GM15510 (cell line): Measurements from ENCODE around the gene YDJC.

Source experiments
- POLR2A ChIP-seq: IDR thresholded peaks from 3 replicates; pipeline ENCODE4 v1.6.1; 2011; ENCODE audit warnings: borderline replicate concordance; ENCODE audit not compliant: insufficient read length; ENCODE audit errors: extremely low read depth

Gene YDJC, protein sequence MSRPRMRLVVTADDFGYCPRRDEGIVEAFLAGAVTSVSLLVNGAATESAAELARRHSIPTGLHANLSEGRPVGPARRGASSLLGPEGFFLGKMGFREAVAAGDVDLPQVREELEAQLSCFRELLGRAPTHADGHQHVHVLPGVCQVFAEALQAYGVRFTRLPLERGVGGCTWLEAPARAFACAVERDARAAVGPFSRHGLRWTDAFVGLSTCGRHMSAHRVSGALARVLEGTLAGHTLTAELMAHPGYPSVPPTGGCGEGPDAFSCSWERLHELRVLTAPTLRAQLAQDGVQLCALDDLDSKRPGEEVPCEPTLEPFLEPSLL

DNA sequence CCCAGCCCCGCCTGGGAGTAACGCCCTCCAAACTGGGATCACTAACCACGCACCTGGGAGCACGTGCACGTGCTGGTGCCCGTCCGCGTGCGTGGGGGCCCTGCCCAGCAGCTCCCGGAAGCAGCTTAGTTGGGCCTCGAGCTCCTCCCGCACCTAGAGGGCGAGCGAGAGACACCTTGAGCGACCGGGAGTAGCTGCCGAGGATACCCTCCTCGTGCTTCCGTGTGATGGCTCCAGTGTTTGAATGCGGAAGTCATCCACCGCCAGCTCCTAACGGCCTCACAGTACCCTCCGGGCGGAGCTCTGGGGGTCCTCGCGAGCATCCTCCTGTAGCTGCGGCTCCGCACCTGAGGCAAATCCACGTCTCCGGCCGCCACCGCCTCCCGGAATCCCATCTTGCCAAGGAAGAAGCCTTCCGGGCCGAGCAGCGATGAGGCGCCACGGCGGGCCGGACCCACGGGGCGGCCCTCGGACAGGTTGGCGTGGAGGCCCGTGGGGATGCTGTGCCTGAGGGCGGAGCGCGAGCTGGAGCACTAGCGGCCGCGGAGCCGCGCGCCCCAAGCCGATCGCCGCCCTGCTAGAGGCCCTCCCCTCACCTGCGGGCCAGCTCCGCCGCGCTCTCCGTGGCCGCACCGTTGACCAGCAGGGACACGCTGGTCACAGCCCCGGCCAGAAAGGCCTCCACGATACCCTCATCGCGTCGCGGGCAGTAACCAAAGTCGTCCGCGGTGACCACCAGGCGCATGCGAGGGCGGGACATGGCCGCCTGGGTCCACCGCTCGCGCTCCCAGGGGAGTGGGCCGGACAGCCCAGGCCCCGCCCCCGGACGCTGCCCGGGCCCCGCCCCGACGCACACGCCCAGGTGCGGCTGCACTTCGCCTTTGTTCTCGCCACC is at the start of gene YDJC:
Gene YDJC, minus strand, starts transcription at position 768 of the 895 bp plus-strand sequence. Its CDS starts 8 bp downstream, at position 760.
- peak; percentile 78 for TF ChIP-seq POLR2A

GRCh38 chr22:21679383-21679782 is 49.6 kb upstream of the YDJC start:
- no peak for TF ChIP-seq POLR2A

- TF ChIP-seq POLR2A: no peak
Measured at GRCh38 chr22:21677606-21678443, 48.0 kb upstream of the YDJC start.

GRCh38 chr22:21674638-21675245 is 44.9 kb upstream of the YDJC start:
- no peak for TF ChIP-seq POLR2A

DNA sequence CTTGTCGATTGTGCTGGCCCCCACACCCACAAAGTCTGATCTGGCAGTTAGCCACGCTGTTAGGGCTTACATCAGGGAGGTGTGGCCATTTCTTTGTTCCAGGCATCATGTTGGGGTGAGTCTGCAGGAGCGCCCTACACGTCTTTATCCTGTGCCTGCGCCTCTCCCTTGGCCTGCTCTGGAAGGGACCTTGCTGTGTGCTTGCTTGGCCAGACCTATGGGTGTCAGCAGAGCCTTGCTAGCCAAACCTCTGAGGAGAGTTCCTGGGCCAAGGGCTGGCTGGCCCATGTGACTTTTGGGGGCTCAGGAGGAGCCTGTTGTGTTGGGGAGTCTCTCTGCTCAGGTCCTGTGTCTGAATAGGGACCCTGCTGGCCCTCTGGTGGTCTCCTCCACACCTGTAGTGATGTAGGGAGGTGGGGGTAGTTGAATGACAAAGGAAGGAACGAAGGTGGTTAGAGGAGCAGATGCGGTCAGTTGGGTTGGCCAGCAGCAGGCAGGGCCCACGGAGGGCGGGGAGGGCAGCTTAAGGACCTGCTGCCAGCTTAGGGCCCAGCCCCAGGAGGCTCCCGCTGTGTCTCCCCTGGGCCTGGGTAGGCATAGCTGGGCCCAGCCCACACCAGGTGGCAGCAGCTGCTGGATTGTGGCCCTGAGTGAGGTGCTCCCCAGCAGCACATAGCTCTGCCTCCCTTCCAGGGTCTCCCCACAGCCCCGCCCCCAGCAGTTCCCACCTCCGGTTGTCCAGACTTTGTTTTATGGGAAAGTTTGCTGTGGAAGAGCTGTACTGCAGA is 43.9 kb upstream of the YDJC start:
- no peak for TF ChIP-seq POLR2A

DNA sequence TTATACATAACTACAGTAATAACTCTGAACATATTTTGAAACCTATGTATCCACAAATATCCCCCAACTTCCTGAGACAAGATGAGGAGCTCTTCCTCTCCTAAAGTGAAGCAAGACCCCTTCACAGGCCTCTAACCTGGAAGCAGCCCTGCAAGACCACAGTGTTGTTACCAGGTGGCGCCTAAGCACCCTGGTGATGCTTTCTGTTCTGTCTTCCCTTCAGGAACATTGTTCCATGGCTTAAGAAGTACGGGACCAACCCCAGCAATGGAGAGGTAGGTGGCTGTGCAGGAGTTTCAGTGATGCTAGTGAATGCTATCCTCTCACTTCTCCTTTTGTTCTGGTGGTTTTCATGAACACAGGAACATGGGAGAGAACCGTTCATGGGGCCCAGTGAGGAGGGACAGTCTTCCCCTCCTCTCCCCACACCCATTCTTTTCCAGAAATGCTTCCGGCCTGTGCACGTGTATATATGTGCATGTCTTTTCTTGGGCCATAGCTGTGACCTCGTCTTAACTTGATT is 42.3 kb upstream of the YDJC start:
- no peak for TF ChIP-seq POLR2A

DNA sequence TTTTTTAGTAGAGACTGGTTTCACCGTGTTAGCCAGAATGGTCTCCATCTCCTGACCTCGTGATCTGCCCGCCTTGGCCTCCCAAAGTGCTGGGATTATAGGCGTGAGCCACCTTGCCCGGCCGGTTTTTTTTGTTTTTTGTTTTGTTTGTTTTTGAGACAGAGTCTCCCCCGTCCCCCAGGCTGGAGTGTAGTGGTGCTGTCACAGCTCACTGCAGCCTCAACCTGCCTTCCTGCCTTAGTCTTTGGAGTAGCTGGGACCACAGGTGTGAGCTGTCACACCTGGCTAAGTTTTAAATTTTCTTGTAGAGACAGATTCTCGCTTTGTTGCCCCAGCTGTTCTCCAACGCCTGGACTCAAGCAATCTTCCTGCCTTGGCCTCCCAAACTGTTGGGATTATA is 39.2 kb upstream of the YDJC start:
- TF ChIP-seq POLR2A: no peak

GRCh38 chr22:21666786-21667185 is 37.0 kb upstream of the YDJC start:
- no peak for TF ChIP-seq POLR2A

DNA sequence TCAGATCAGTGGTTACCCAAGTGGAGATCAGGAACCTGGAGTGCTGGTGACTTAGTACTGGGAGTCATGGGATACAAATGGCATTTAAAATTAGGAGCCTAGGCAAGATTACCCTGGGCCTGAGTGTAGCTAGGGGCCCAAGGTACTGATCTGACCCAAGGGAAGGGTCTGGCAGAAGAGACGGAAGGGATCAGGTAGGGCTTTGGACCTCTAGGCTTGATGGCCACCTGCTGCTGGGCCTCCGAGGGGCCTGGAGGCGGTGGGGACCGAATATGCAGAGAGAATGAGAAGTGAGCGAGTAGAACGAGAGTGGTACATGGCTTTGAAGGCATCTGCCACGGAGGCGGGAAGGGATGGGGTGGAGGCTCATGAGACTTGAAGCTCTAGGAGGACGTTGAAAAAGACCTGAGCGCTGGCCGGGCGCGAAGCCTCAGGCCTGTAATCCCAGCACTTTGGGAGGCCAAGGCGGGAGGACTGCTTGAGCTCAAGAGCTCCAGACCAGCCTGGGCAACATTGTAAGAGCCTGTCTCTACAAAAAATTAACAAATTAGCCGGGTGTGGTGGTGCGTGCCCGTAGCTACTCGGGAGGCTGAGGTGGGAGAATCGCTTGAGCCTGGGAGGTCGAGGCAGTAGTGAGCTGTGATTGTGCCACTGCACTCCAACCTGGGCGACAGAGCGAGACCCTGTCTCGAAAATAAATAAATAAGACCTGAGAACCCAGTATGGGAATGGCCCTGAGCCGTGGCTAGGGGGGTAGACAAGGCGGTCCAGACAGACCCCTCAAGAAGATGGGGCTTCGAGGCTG is 35.4 kb upstream of the YDJC start:
- TF ChIP-seq POLR2A: no peak

DNA sequence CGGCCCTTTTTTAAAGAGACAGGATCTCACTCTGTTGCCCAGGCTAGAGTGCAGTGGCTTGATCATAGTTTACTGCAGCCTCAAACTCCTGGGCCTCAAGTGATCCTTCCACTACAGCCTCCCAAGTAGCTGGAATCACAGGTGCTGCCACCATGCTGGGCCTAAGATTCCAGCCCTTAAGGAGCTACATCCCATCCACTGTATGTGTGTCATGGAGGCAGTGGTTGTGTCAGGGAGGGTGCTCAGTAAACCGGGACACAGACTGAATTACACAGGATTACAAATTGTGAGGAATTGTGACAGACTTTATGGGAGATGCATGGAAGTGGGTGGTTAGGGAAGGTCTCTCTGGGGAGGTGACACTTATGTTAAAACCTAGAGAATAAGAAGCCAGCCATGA is 33.9 kb upstream of the YDJC start:
- no peak for TF ChIP-seq POLR2A

GRCh38 chr22:21661991-21662390 is 32.2 kb upstream of the YDJC start:
- TF ChIP-seq POLR2A: no peak

DNA sequence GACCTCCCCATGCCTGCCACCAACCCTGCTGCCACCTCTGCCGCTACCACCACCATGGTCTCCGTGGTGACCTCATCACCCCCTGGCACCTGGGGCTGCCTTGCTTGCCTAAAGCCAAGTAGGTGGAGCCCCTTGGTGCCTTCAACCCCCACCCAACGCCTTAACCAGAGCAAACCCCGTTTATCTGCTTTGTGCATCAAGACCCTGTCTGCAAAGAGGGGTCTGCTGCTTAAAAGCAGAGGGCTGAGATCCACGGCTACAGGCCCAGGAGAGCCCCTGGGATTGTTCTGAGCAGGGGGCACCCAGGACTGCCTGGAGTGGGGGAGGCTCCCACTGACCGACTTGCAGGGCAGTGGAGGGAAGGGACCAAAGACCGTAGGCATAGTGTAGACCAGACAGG is 31.1 kb upstream of the YDJC start:
- TF ChIP-seq POLR2A: no peak

- no peak for TF ChIP-seq POLR2A
Measured at GRCh38 chr22:21659864-21660525, 30.2 kb upstream of the YDJC start.
